Mesenchymal stem cell (in vitro differentiated cells and primary cell): ENCODE results near the gene ACOT9.
"Not testable (repeated sequence)": the region's sequence is repeated elsewhere in the genome, so short reads cannot be mapped to it uniquely, and the experiment has no call there.

Source experiments
- DNase-seq: peaks from one replicate; pipeline ENCODE4 v3.0.0-alpha.2; 2013
- H2AFZ ChIP-seq: one replicate; pipeline ENCODE4 v1.6.1; 2013; ENCODE audit warnings: low read depth, mild to moderate bottlenecking, control low read depth, inconsistent platforms, low read length, moderate library complexity
- H2AK5ac ChIP-seq: 2 replicates; pipeline ENCODE4 v1.6.1; 2013; ENCODE audit warnings: low read length, moderate library complexity, mild to moderate bottlenecking, inconsistent platforms; ENCODE audit not compliant: severe bottlenecking
- H2BK120ac ChIP-seq: one replicate; pipeline ENCODE4 v1.6.1; 2013; ENCODE audit warnings: low read depth, mild to moderate bottlenecking, inconsistent platforms, low read length, moderate library complexity
- H2BK12ac ChIP-seq, 2 experiments: one replicate each; pipeline ENCODE4 v1.6.1; 2013; ENCODE audit warnings: inconsistent platforms in 2 of 2, low read length in 2 of 2, mild to moderate bottlenecking in 2 of 2, moderate library complexity in 2 of 2, control low read depth in 1 of 2
- H2BK15ac ChIP-seq: one replicate; pipeline ENCODE4 v1.6.1; 2013; ENCODE audit warnings: mild to moderate bottlenecking, low read depth, inconsistent platforms; ENCODE audit not compliant: poor library complexity, severe bottlenecking
- H2BK5ac ChIP-seq: 2 replicates; pipeline ENCODE4 v1.6.1; 2013; ENCODE audit warnings: low read depth, mild to moderate bottlenecking, low read length, control low read depth, inconsistent platforms; ENCODE audit not compliant: poor library complexity, severe bottlenecking
- H3K14ac ChIP-seq, 2 experiments: one replicate each; pipeline ENCODE4 v1.6.1; 2013; ENCODE audit warnings: inconsistent platforms in 2 of 2, low read length in 2 of 2, control low read depth in 1 of 2, mild to moderate bottlenecking in 1 of 2, moderate library complexity in 1 of 2
- H3K18ac ChIP-seq, 2 experiments: one replicate each; pipeline ENCODE4 v1.6.1; 2013; ENCODE audit warnings: inconsistent platforms in 2 of 2, low read length in 2 of 2, control low read depth in 1 of 2, low read depth in 1 of 2, mild to moderate bottlenecking in 1 of 2
- H3K23ac ChIP-seq, 2 experiments: one replicate each; pipeline ENCODE4 v1.6.1; 2013; ENCODE audit warnings: inconsistent platforms in 2 of 2, low read length in 2 of 2, mild to moderate bottlenecking in 2 of 2, moderate library complexity in 2 of 2, control low read depth in 1 of 2
- H3K27ac ChIP-seq: 2 replicates; pipeline ENCODE4 v1.5.1; 2013; ENCODE audit warnings: mild to moderate bottlenecking, moderate library complexity, low read length, control low read depth, inconsistent platforms; ENCODE audit not compliant: poor library complexity, severe bottlenecking
- H3K27me3 ChIP-seq, 2 experiments: 2 replicates each; pipeline versions ENCODE4 v1.6.1 to v1.7.0; 2013; ENCODE audit warnings: low read length in 2 of 2, mild to moderate bottlenecking in 2 of 2, moderate library complexity in 2 of 2, control low read depth in 1 of 2, inconsistent platforms in 1 of 2; ENCODE audit not compliant: control insufficient read depth in 1 of 2, insufficient read depth in 1 of 2
- H3K36me3 ChIP-seq, 2 experiments: 2 replicates each; pipeline versions ENCODE4 v1.6.1 to v1.7.0; 2013; ENCODE audit warnings: low read length in 2 of 2, control low read depth in 1 of 2, inconsistent platforms in 1 of 2, low read depth in 1 of 2, mild to moderate bottlenecking in 1 of 2; ENCODE audit not compliant: insufficient read depth in 2 of 2, control insufficient read depth in 1 of 2
- H3K4ac ChIP-seq, 2 experiments: one replicate each; pipeline ENCODE4 v1.6.1; 2013; ENCODE audit warnings: inconsistent platforms in 2 of 2, low read length in 2 of 2, mild to moderate bottlenecking in 2 of 2, moderate library complexity in 2 of 2, control low read depth in 1 of 2, low read depth in 1 of 2
- H3K4me1 ChIP-seq: 2 replicates; pipeline ENCODE4 v1.6.1; 2013; ENCODE audit warnings: low read depth, low read length, control low read depth; ENCODE audit not compliant: control insufficient read depth, insufficient read depth
- H3K4me2 ChIP-seq: 2 replicates; pipeline ENCODE4 v1.6.1; 2013; ENCODE audit warnings: low read length, mild to moderate bottlenecking, inconsistent platforms; ENCODE audit not compliant: poor library complexity, severe bottlenecking
- H3K4me3 ChIP-seq, 2 experiments: 2 replicates each; pipeline versions ENCODE4 v1.5.1 to v1.7.0; 2013; ENCODE audit warnings: low read length in 2 of 2, mild to moderate bottlenecking in 2 of 2, control low read depth in 1 of 2, low read depth in 1 of 2; ENCODE audit not compliant: insufficient read depth in 1 of 2
- H3K79me1 ChIP-seq: replicated peaks from 2 replicates; pipeline ENCODE4 v1.6.1; 2013; ENCODE audit warnings: mild to moderate bottlenecking, control low read depth, low read length, inconsistent platforms; ENCODE audit not compliant: poor library complexity, severe bottlenecking
- H3K9ac ChIP-seq: 2 replicates; pipeline ENCODE4 v1.7.0; 2013; ENCODE audit warnings: mild to moderate bottlenecking, low read length, moderate library complexity
- H3K9me3 ChIP-seq: 2 replicates; pipeline ENCODE4 v1.7.0; 2013; ENCODE audit warnings: mild to moderate bottlenecking, low read length; ENCODE audit not compliant: control insufficient read depth
- H4K8ac ChIP-seq: one replicate; pipeline ENCODE4 v1.6.1; 2013; ENCODE audit warnings: inconsistent platforms, mild to moderate bottlenecking, low read length, moderate library complexity
- H4K91ac ChIP-seq: one replicate; pipeline ENCODE4 v1.6.1; 2013; ENCODE audit warnings: mild to moderate bottlenecking, low read length, inconsistent platforms
- WGBS: methylation state at CpG from one replicate; pipeline ENCODE4 v1.1.7; 2013; ENCODE audit warnings: mixed read lengths; 5-methylcytosine and 5-hydroxymethylcytosine counted together

Gene ACOT9

GRCh38 chrX:23692166-23692565 is 50.9 kb downstream of the ACOT9 start:
- Histone ChIP-seq H3K79me1 (no peaks in the 10 kb centered on the region), H3K9ac (no peak overlapping the region), H2BK12ac (no peak overlapping the region), H2AFZ (no peak overlapping the region), H3K36me3 (no peaks in the 10 kb centered on the region), H4K8ac (no peak overlapping the region), H3K9me3 (no peaks in the 10 kb centered on the region), H2BK15ac (no peak overlapping the region), H3K4me1 (no peaks in the 10 kb centered on the region), H3K27ac (no peak overlapping the region), H2BK5ac (no peak overlapping the region), H2AK5ac (no peak overlapping the region), H3K14ac (no peak overlapping the region), H2BK120ac (no peak overlapping the region), H3K4ac (no peak overlapping the region), H4K91ac (no peak overlapping the region), H3K4me3 (no peak overlapping the region), H3K27me3 (peaks cover 0 to 5% of the 10 kb centered on the region in 2 experiments), H3K18ac (no peak overlapping the region), H3K4me2 (no peak overlapping the region), H3K23ac (no peak overlapping the region)
- DNase-seq = no peak
- 84% methylated on average over 8 of the region's 8 CpGs for WGBS

DNA sequence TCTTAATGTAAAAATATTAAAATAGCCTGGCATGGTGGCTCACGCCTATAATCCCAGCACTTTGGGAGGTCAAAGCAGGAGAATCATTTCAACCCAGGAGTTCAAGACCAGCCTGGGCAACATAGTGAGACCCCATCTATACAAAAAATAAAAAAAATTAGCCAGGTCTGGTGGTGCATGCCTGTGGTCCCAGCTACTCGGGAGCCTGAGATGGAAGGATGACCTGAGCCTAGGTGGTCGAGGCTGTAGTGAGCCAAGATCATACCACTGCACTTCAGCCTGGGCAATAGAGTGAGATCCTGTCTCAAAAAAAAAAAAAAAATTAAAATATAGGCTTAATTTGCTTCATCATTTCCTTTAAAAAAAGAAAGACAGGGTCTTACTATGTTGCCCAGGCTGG is 66.6 kb downstream of the ACOT9 start:
- 100% methylated on average over 1 of the region's 3 CpGs for WGBS

GRCh38 chrX:23673108-23673507 is 70.0 kb downstream of the ACOT9 start:
- WGBS = 100% methylated on average over 1 of the region's 3 CpGs
- no peak overlapping the region for H2BK5ac ChIP-seq
- no peak overlapping the region for H3K9ac ChIP-seq
- H2AFZ ChIP-seq = no peak overlapping the region
- no peaks in the 10 kb centered on the region for H3K9me3 ChIP-seq
- no peaks in the 10 kb centered on the region for H3K79me1 ChIP-seq
- no peak overlapping the region for H3K14ac ChIP-seq
- peaks cover 0 to 36% of the 10 kb centered on the region in 2 experiments for H3K36me3 ChIP-seq
- H3K23ac ChIP-seq = no peak overlapping the region
- no peak overlapping the region for H3K18ac ChIP-seq
- H3K4me3 ChIP-seq = no peak overlapping the region
- H4K8ac ChIP-seq = no peak overlapping the region
- H3K4ac ChIP-seq = no peak overlapping the region
- no peak overlapping the region for H2BK120ac ChIP-seq
- H3K27me3 ChIP-seq = peaks cover 0 to 9% of the 10 kb centered on the region in 2 experiments
- no peak for DNase-seq
- H3K4me1 ChIP-seq = no peaks in the 10 kb centered on the region
- no peak overlapping the region for H2AK5ac ChIP-seq
- H4K91ac ChIP-seq = no peak overlapping the region
- H2BK15ac ChIP-seq = no peak overlapping the region
- H3K4me2 ChIP-seq = no peak overlapping the region
- no peak overlapping the region for H3K27ac ChIP-seq
- no peak overlapping the region for H2BK12ac ChIP-seq

More for the DNA sequence above, 66.6 kb downstream of the ACOT9 start:
- H2BK15ac ChIP-seq, H2BK120ac ChIP-seq, DNase-seq, H3K23ac ChIP-seq, H2BK5ac ChIP-seq, H4K8ac ChIP-seq, H4K91ac ChIP-seq, H2AFZ ChIP-seq, H3K27me3 ChIP-seq, H2BK12ac ChIP-seq, H3K4me3 ChIP-seq, H3K14ac ChIP-seq, H3K4ac ChIP-seq, H3K9me3 ChIP-seq, H3K27ac ChIP-seq, H3K9ac ChIP-seq, H2AK5ac ChIP-seq, H3K4me1 ChIP-seq, H3K18ac ChIP-seq, H3K4me2 ChIP-seq, H3K79me1 ChIP-seq: not testable (repeated sequence)
- peaks cover 0 to 38% of the 10 kb centered on the region in 2 experiments for H3K36me3 ChIP-seq

- no peak for DNase-seq
- no peak overlapping the region for H4K8ac ChIP-seq
- peaks cover 0 to 9% of the 10 kb centered on the region in 2 experiments for H3K27me3 ChIP-seq
- H2AFZ ChIP-seq = no peak overlapping the region
- H2AK5ac ChIP-seq = no peak overlapping the region
- no peak overlapping the region for H3K14ac ChIP-seq
- H3K36me3 ChIP-seq = peaks cover 0 to 23% of the 10 kb centered on the region in 2 experiments
- H2BK120ac ChIP-seq = no peak overlapping the region
- no peak overlapping the region for H4K91ac ChIP-seq
- H3K4me1 ChIP-seq = peaks cover 2% of the 10 kb centered on the region
- H3K4me3 ChIP-seq = no peak overlapping the region
- H3K79me1 ChIP-seq = no peaks in the 10 kb centered on the region
- no peak overlapping the region for H3K4ac ChIP-seq
- WGBS = 100% methylated on average over 1 of the region's 1 CpG
- H2BK5ac ChIP-seq = no peak overlapping the region
- H3K4me2 ChIP-seq = no peak overlapping the region
- H2BK15ac ChIP-seq = no peak overlapping the region
- no peak overlapping the region for H3K18ac ChIP-seq
- no peaks in the 10 kb centered on the region for H3K9me3 ChIP-seq
- no peak overlapping the region for H3K27ac ChIP-seq
- no peak overlapping the region for H3K9ac ChIP-seq
- H2BK12ac ChIP-seq = no peak overlapping the region
- H3K23ac ChIP-seq = no peak overlapping the region
Measured at GRCh38 chrX:23670528-23670927, 72.5 kb downstream of the ACOT9 start.
